CD4-positive, alpha-beta T cell treated with Interleukin-6 for 4 hours (primary cell): ENCODE results near the gene NPIPB8.
"Not testable (repeated sequence)": the region's sequence is repeated elsewhere in the genome, so short reads cannot be mapped to it uniquely, and the experiment has no call there.

Experiments used
- DNase-seq: peaks from one replicate; pipeline ENCODE4 v3.0.0-alpha.2; 2020; ENCODE audit warnings: mixed read lengths

NPIPB8 gene

DNA sequence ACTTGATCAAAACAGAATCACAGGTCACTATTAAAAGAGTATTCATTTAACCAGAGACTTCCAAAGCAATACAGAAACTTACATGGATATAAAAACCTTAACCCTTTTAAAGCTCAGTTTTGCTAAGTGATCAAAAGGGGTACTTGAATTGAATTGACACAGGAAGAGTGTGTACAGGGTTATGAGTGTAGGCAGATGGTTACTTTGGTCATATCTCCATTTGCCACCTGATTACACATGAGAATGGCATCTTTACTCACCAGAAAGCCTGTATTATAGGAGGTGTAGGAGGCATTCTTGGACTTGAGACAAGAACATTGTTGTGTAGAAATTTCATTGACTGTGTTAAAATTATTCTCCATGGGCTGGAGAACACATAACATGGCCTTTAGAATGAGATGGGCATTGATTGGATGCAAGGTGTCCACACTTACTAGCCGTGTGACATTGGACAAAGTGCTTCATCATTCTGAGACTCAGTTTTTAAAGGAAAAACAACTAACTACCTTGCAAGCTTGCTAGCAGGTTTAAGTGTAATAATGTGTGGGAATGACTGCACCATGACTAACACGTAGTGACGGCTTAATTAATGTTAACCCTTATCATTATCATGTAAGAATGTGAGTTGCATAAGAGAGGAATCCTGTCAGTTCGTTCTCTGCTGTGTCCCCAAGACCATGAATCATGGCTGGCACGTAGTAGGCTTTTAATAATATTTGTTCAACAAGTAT is 1.6 kb upstream of the NPIPB8 start:
- DNase-seq = not testable (repeated sequence)

DNA sequence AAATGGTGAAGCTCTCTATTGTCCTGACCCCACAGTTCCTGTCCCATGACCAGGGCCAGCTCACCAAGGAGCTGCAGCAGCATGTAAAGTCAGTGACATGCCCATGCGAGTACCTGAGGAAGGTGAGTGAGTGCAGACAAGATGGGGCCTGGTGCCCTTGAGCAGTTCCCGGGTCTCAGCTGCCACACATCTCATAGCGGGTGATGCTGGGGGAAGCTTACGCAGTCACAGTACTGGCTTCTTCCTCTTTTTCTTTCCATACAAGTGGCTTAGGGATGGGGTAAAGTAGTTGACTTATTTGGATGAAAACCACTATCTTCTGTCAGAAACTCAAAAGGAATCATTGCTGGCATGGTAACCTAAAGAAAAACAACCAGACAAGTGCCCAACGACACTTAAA is 494 bp downstream of the NPIPB8 start:
- DNase-seq = not testable (repeated sequence)

DNA sequence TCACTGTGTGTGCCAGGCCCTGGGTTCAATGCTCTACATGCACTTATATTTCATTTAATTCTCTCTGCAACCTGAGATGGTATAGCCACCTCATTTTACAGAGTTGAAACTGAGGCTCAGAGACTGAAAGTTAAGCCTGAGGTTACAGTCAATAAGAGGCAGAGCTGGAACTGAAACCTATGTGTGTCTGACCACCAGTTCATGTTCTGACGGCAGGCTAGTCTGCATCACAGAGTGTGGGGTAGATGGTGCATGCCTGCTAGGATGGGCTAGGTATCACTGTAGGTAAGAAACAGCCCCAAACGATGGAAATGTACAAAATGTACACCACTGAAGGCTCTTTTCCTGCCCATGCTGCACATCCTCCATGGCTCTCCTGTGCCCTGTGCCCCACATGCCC is 2.1 kb downstream of the NPIPB8 start:
- DNase-seq = not testable (repeated sequence)

DNA sequence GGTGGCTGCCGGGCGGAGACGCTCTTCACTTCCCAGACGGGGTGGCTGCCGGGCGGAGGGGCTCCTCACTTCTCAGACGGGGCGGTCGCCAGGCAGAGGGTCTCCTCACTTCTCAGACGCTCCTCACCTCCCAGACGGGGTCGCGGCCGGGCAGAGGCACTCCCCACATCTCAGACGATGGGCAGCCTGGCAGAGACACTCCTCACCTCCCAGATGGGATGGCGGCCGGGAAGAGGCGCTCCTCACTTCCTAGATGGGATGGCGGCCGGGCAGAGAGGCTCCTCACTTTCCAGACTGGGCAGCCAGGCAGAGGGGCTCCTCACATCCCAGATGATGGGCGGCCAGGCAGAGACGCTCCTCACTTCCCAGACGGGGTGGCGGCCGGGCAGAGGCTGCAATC is 28.4 kb downstream of the NPIPB8 start:
- DNase-seq = not testable (repeated sequence)

DNA sequence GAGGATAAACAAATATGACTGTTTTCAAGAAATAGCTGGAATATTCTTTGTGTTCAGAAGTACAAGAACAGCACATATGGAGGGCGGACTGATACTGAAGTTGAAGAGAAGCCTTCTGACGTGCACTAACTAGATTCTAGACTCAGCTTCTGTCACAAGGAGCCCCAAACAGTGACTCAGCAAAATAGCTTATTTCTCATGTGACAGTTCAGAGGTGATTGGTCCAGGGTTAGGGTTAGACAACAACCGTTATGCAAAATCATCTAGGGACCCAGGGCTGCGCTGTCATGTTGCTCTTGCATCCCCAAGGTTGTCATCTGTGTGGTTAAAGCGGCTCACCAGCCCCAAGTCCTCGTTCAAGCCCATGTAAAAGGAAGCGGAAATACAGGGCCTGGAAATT is 29.6 kb downstream of the NPIPB8 start:
- not testable (repeated sequence) for DNase-seq

DNA sequence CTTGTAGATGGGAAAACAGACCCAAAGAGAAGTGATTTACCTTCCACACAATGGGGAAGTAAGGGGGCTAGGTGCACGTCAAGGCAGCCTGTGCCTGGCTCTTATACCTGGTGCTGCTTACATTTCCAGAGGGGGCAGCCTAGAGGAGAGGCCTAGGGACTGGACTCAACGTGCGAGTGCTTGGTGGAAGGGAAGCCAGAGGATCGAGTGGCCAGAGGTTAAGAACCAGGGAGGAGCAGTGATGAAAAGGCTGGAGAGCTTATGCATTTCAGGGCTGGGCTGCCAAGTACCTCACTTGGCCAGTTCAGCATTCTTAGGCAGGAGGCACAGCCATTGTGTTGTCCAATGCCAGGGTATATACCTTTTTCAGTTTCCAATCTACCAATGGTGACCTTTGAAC is 30.3 kb downstream of the NPIPB8 start:
- DNase-seq = not testable (repeated sequence)

DNA sequence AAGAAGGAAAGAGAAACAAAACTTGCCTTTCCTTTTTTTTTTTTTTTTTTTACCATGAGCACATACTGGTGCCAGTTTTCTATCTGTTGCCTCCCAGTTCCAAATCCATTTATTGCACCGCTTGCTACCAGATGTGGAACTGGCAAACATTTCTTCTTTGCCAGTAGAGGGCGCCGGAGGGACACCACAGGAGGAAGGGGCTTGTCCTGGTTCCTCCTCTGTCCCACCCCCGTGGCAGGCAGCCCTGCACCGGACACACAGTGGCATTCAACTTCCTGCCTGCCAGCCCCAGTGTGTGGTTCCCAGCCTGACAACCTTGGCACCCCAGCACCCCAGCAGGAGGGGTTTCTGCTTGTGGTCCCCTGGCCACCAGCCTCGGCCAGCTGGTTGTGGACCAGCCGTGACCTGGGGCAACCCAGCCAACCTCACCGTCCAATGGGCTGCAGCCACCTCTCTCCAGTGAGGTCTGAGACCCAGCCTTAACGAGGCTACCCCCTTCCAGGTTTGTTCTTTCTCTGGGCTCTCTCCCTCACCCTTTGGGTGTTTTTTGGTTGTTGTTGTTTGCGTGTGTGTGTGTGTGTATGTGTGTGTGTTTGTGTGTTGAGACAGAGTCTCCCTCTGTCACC is 50.6 kb downstream of the NPIPB8 start:
- DNase-seq = not testable (repeated sequence)

DNA sequence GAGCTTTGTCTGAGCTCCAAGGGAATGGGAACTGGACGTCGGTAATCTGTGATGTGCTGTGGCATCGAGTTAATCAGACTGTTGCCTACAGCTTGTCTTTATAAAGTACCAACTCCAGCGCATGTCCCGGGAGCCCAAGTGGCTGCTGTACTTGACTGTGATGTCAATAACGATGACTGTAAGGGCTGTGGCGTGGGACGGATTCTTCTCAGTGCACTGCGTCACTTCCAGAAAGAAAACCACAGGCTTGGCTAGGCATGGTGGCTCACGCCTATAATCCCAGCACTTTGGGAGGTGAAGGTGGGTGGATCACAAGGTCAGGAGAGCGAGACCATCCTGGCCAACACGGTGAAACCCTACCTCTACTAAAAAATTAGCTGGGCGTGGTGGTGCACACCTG is 51.6 kb downstream of the NPIPB8 start:
- DNase-seq = not testable (repeated sequence)

DNA sequence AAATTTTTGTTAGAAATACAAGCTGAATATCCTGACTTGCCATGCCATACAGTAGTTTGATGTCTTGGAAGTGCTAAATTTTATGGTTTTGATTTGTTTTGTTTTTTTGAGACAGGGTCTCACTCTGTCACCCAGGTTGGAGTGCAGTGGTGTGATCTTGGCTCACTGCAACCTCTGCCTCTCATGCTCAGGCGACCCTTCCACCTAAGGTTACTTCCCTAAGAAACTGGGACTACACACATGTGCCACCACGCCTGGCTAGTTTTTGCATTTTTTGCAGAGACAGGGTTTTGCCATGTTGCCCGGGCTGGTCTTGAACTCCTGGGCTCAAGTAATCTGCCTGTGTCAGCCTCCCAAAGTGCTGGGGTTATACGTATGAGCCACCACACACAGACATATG is 53.9 kb downstream of the NPIPB8 start:
- DNase-seq = not testable (repeated sequence)

DNA sequence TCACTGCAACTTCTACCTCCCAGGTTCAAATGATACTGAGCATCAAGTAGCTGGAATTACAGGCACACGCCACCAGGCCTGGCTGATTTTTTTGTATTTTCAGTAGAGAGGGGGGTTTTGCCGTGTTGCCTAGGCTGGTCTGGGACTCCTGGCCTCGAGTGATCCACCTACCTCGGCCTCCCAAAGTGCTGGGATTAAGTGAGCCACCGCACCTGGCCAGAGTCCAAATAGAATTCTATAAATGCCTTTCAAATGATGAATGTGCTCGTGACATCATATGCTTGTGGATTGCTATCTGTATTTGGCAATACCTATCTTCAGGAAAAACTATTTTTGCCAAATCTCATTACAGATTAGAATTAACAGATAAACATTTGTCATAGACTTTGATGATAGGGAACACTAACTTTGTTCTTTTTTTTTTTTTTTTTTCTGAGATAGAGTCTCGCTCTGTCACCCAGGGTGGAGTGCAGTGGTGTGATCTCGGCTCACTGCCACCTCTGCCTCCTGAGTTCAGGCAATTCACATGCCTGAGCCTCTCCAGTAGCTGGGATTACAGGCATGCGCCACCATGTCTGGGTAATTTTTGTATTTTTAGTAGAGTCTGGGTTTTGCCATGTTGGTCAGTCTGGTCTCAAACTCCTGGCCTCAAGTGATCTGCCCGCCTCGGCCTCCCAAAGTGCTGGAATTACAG is 55.5 kb downstream of the NPIPB8 start:
- DNase-seq = not testable (repeated sequence)

DNA sequence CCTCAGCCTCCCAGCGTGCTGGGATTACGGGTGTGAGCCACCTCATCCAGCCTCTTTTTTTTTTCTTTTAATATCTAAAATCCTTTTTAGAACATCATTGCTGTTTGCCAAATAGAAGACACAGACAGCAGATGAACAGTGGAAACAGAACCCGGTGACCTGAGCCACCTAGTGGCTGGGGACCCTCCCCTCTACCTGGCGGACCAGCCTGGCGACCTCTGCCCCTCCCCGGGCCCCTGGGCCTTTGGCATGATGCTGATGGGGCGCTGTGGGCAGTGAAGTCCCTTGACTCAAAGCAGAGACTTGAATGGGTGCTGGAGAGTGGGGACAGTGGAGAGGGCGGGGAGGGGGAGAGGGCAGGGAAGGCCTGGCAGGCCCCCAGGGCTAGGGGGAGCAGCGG is 61.9 kb downstream of the NPIPB8 start:
- not testable (repeated sequence) for DNase-seq

DNA sequence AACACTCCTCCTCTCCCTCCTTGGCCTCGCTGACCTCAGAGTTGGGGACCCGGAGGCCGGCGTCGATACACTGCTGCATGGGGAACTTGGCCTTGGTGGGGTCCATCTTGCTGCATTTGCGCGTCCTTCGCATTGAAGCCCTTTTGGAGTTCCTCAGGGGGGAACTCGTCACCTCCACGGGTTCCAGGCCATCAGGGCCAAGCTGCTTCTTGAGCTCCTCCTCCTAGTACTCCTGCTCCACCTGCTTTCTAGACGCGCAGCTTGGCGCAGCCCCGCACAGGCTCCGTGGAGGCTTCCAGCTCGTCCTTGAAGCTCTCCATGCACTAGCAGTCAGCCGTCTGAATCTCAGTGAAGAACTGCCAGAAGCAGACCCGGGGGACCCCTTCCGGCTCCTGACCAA is 62.5 kb downstream of the NPIPB8 start:
- not testable (repeated sequence) for DNase-seq

DNA sequence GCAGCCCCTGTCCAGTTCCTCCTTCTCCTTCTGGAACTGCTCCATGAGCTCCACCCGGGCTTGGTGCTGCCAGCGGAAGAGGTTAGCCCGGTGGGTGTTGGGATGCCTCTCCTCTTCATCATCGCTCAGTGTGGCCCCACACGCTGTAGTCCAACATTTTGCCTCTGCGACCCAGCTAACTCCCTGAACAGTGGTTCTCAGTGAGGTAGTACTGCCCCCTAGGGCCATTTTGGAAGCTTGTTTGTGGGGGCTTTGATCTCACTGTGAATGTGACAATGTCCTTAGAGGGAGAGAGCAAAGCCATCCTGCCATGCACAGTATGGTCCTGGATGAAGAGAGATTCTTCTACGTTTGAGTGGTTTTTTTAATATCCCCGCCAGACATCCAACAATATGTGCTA is 63.5 kb downstream of the NPIPB8 start:
- DNase-seq = not testable (repeated sequence)

DNA sequence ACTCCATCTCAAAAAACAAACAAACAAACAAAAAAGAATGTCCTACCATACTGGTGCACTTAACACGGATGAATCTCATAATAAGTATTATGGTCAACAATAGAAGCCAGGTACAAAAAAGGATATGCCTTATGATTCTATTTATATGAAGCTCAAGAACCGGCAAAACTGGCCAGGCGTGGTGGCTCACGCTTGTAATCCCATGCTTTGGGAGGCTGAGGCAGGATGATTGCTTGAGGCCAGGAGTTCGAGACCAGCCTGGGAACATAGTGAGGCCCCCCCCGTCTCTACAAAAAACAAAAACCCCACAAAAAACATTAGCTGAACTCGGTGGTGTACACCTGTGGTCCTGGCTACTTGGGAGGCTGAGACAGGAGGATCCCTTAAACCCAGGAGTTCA is 66.4 kb downstream of the NPIPB8 start:
- DNase-seq = not testable (repeated sequence)
